ENCODE measurements around the gene UQCR11. TPM values are rescaled to one million over a fixed set of nuclear protein-coding genes. Genes with fewer than 3 reads are reported as not detected.

Gene UQCR11
- total and polyA plus RNA-seq, 2 donors (not counting 3 experiments of a cell fraction or from before 2014, with no cell fraction given), result 165 to 210 TPM

GRCh38 chr19:1591421-1592023, 13.7 kb downstream of the UQCR11 start:
- Histone ChIP-seq H3K27ac (ENCODE audit: insufficient read depth, low read depth, low read length) (peak overlapping the region; percentile 88), H3K9me1 (replicated peaks; ENCODE audit: control insufficient read depth, extremely low read depth, insufficient read depth, low read length) (no peaks in the 10 kb centered on the region), H3K4me2 (ENCODE audit: insufficient read depth, low read length) (peak overlapping the region; percentile 95), H3K36me3 (ENCODE audit: control insufficient read depth in 2 of 2, extremely low read depth in 1 of 2, insufficient read depth in 2 of 2, low read length in 2 of 2) (peaks cover 0 to 4% of the 10 kb centered on the region in 2 experiments), H3K27me3 (ENCODE audit: control insufficient read depth in 2 of 2, insufficient read depth in 2 of 2, low read length in 2 of 2) (no peaks in the 10 kb centered on the region), H2AFZ (ENCODE audit: low read depth, low read length) (no peak overlapping the region), H3K9me3 (replicated peaks; ENCODE audit: control insufficient read depth, insufficient read depth, low read length) (no peaks in the 10 kb centered on the region), H3K9ac (replicated peaks; ENCODE audit: extremely low read depth, insufficient read depth, low read length) (peak overlapping the region; percentile 100), H3K4me1 (ENCODE audit: control insufficient read depth, extremely low read depth, insufficient read depth, low read length) (peaks cover 15% of the 10 kb centered on the region), H4K20me1 (replicated peaks; ENCODE audit: control insufficient read depth, extremely low read depth, insufficient read depth, low read length) (no peaks in the 10 kb centered on the region), H3K4me3 (replicated peaks in 1 of 3; ENCODE audit: insufficient read depth in 1 of 3, low read depth in 1 of 3, low read length in 3 of 3) (peak overlapping the region; percentile 89 to 99 (median 99)), H3K79me2 (ENCODE audit: control insufficient read depth, insufficient read depth, low read length) (peaks cover 49% of the 10 kb centered on the region)
- POLR2A ChIA-PET, result interaction anchor here (0.7 kb wide), 1 partner anchor 13 kb away, joined by 3 read pairs; no protein-coding TSS in a partner anchor
- intact Hi-C loops (cut with micrococcal nuclease) (loop anchor here (1.0 to 10.0 kb wide), 3 partner anchors 14 to 187 kb away; partner anchors contain the start of genes DAZAP1, GAMT and UQCR11), dilution Hi-C loops (cut with MboI; ENCODE audit: extremely low pct_ligation_motif_present, low sequenced_read_pairs) (no loop called here)
- CTCF ChIA-PET, result interaction anchor here (0.8 to 4.0 kb wide), 9 partner anchors 10 to 246 kb away, joined by 3 to 26 read pairs (median 4); no protein-coding TSS in a partner anchor
- TF ChIP-seq, protein P1, sequence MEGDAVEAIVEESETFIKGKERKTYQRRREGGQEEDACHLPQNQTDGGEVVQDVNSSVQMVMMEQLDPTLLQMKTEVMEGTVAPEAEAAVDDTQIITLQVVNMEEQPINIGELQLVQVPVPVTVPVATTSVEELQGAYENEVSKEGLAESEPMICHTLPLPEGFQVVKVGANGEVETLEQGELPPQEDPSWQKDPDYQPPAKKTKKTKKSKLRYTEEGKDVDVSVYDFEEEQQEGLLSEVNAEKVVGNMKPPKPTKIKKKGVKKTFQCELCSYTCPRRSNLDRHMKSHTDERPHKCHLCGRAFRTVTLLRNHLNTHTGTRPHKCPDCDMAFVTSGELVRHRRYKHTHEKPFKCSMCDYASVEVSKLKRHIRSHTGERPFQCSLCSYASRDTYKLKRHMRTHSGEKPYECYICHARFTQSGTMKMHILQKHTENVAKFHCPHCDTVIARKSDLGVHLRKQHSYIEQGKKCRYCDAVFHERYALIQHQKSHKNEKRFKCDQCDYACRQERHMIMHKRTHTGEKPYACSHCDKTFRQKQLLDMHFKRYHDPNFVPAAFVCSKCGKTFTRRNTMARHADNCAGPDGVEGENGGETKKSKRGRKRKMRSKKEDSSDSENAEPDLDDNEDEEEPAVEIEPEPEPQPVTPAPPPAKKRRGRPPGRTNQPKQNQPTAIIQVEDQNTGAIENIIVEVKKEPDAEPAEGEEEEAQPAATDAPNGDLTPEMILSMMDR (IDR thresholded peaks at IDR 0.05; ENCODE audit: extremely low read depth in 1 of 2, insufficient read depth in 1 of 2, low read depth in 1 of 2, low read length in 2 of 2), result no peak
- TF ChIP-seq POLR2A (IDR thresholded peaks at IDR 0.05; ENCODE audit: low read depth, low read length) (no peak), MYC (IDR thresholded peaks at IDR 0.05; ENCODE audit: low read depth, low read length) (no peak), GATA2 (IDR thresholded peaks at IDR 0.05; ENCODE audit: insufficient read depth, insufficient read length, low read depth, low read length) (no peak), EZH2 (IDR thresholded peaks at IDR 0.05; ENCODE audit: borderline replicate concordance, low read depth, low read length, severe bottlenecking) (no peak), POLR2AphosphoS5 (IDR thresholded peaks at IDR 0.05; ENCODE audit: insufficient read depth, low read depth, low read length) (no peak), JUN (IDR thresholded peaks at IDR 0.05; ENCODE audit: borderline replicate concordance, insufficient read depth, insufficient read length, low read depth) (no peak), FOS (IDR thresholded peaks at IDR 0.05; ENCODE audit: borderline replicate concordance, insufficient read depth, low read length) (no peak)
- TF ChIP-seq, protein P2, sequence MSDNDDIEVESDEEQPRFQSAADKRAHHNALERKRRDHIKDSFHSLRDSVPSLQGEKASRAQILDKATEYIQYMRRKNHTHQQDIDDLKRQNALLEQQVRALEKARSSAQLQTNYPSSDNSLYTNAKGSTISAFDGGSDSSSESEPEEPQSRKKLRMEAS (IDR thresholded peaks at IDR 0.05; ENCODE audit: insufficient read depth, insufficient read length), result no peak
- peak; percentile 43 for DNase-seq (ENCODE audit: low read depth, low spot score)
- no peak for FAIRE-seq
- BruUV-seq (replicated peaks), result TSS peak; percentile 26
